Fibroblast of lung (primary cell): Measurements from ENCODE around the gene CEP78. TPM values are rescaled to one million over a fixed set of nuclear protein-coding genes. Genes with fewer than 3 reads are reported as not detected.
A peak's percentile ranks its signal among the peaks of the same experiment; 100 is the strongest.

ENCODE experiments used
- DNase-seq, 2 donors: peaks; one replicate each; pipeline versions ENCODE4 v3.0.0 to v3.0.0-alpha.2; 2010; ENCODE audit warnings: low read depth in 2 of 2
- H2AFZ ChIP-seq: 2 replicates; pipeline ENCODE4 v1.5.1; 2012; ENCODE audit warnings: low read length, control low read depth, inconsistent platforms
- H3K27ac ChIP-seq: 2 replicates; pipeline ENCODE4 v1.5.1; 2011; ENCODE audit warnings: low read length, control low read depth; ENCODE audit not compliant: insufficient read depth
- H3K27me3 ChIP-seq: 2 replicates; pipeline ENCODE4 v1.5.1; 2011; ENCODE audit warnings: mild to moderate bottlenecking, low read length; ENCODE audit not compliant: control insufficient read depth, insufficient read depth
- H3K36me3 ChIP-seq: 2 replicates; pipeline ENCODE4 v1.5.1; 2011; ENCODE audit warnings: low read length; ENCODE audit not compliant: control insufficient read depth, insufficient read depth
- H3K4me1 ChIP-seq: 2 replicates; pipeline ENCODE4 v1.5.1; 2011; ENCODE audit warnings: low read length; ENCODE audit not compliant: control insufficient read depth, insufficient read depth; ENCODE audit errors: extremely low read depth
- H3K4me2 ChIP-seq: 2 replicates; pipeline ENCODE4 v1.5.1; 2011; ENCODE audit warnings: low read length, control low read depth; ENCODE audit not compliant: insufficient read depth; ENCODE audit errors: extremely low read depth
- H3K4me3 ChIP-seq, 4 experiments: fragments of 200-600 bp in 1 of 4; sonication (generic) in 1 of 4; replicated peaks in 1 of 4; 2 replicates each; pipeline ENCODE4 v1.5.1; 2011 to 2016; ENCODE audit warnings: low read length in 4 of 4, low read depth in 3 of 4, mild to moderate bottlenecking in 3 of 4, control low read depth in 2 of 4, inconsistent platforms in 1 of 4, mixed read lengths in 1 of 4; ENCODE audit not compliant: insufficient read depth in 1 of 4; ENCODE audit errors: control extremely low read depth in 1 of 4
- H3K79me2 ChIP-seq: 2 replicates; pipeline ENCODE4 v1.5.1; 2012; ENCODE audit warnings: mild to moderate bottlenecking, low read length, inconsistent platforms; ENCODE audit not compliant: control insufficient read depth, insufficient read depth
- H3K9ac ChIP-seq: 2 replicates; pipeline ENCODE4 v1.5.1; 2011; ENCODE audit warnings: mild to moderate bottlenecking, low read length, control low read depth; ENCODE audit not compliant: insufficient read depth
- H3K9me3 ChIP-seq: 2 replicates; pipeline ENCODE4 v1.5.1; 2012; ENCODE audit warnings: low read depth, low read length; ENCODE audit not compliant: control insufficient read depth, insufficient read depth
- H4K20me1 ChIP-seq: 2 replicates; pipeline ENCODE4 v1.5.1; 2011; ENCODE audit warnings: low read length; ENCODE audit not compliant: control insufficient read depth, insufficient read depth; ENCODE audit errors: extremely low read depth
- CTCF ChIP-seq, 2 donors: IDR thresholded peaks in 1 of 2; conservative IDR thresholded peaks in 1 of 2; 1 replicate in 1 of 2; 2 replicates in 1 of 2; pipeline ENCODE4 v1.5.1; 2011 to 2012; ENCODE audit warnings: low read length in 2 of 2, control low read depth in 1 of 2, inconsistent platforms in 1 of 2, low read depth in 1 of 2, mild to moderate bottlenecking in 1 of 2
- EZH2 ChIP-seq: IDR thresholded peaks from 2 replicates; pipeline ENCODE4 v1.5.1; 2012; ENCODE audit warnings: low read length, control low read depth, mild to moderate bottlenecking; ENCODE audit errors: missing control alignments
- polyA plus RNA-seq, 2 donors: library from polyadenylated mRNA; depleted of rRNA in 1 of 2; stranded (reverse) in 1 of 2; unstranded in 1 of 2; fragments of >200 nt; gene quantifications; 2 replicates each; pipeline ENCODE4 v1.2.1, GENCODE V29; 2011 to 2012; ENCODE audit warnings: missing spikeins in 1 of 2
- total RNA-seq: library from RNA; depleted of rRNA; stranded (reverse); fragments of >200 nt; gene quantifications from 2 replicates; pipeline ENCODE4 v1.2.1, GENCODE V29; 2014

CEP78 gene
- total and polyA plus RNA-seq, 2 donors (not counting 1 experiment from before 2014, with no cell fraction given), result 8.9 to 10.4 TPM

GRCh38 chr9:78314550-78314949 is 78.7 kb downstream of the CEP78 start:
- no peaks in the 10 kb centered on the region for H3K4me1 ChIP-seq
- H3K4me3 ChIP-seq, result no peak overlapping the region
- no peaks in the 10 kb centered on the region for H3K9me3 ChIP-seq
- H3K27me3 ChIP-seq, result no peaks in the 10 kb centered on the region
- no peaks in the 10 kb centered on the region for H4K20me1 ChIP-seq
- H3K79me2 ChIP-seq, result no peaks in the 10 kb centered on the region
- H3K4me2 ChIP-seq, result no peak overlapping the region
- no peak overlapping the region for H3K9ac ChIP-seq
- DNase-seq, result no peak
- no peak for TF ChIP-seq CTCF (conservative IDR thresholded peaks at IDR 0.05 in 1 of 2, IDR thresholded peaks at IDR 0.05 in 1 of 2; ENCODE audit: low read depth in 1 of 2, low read length in 2 of 2)
- H3K36me3 ChIP-seq, result no peaks in the 10 kb centered on the region
- H3K27ac ChIP-seq, result no peak overlapping the region
- H2AFZ ChIP-seq, result no peak overlapping the region

- Histone ChIP-seq H3K36me3 (no peaks in the 10 kb centered on the region), H3K4me3 (no peak overlapping the region)
- DNase-seq, result peak; percentile 33 to 88
Measured at GRCh38 chr9:78314953-78315870, 79.3 kb downstream of the CEP78 start.

More at GRCh38 chr9:78314953-78315870, 79.3 kb downstream of the CEP78 start:
- no peak for TF ChIP-seq CTCF (conservative IDR thresholded peaks at IDR 0.05 in 1 of 2, IDR thresholded peaks at IDR 0.05 in 1 of 2; ENCODE audit: low read depth in 1 of 2, low read length in 2 of 2)
- no peak for TF ChIP-seq EZH2
- no peaks in the 10 kb centered on the region for H4K20me1 ChIP-seq
- no peaks in the 10 kb centered on the region for H3K9me3 ChIP-seq
- H3K4me2 ChIP-seq, result no peak overlapping the region
- H3K79me2 ChIP-seq, result no peaks in the 10 kb centered on the region
- H3K4me1 ChIP-seq, result no peaks in the 10 kb centered on the region
- no peaks in the 10 kb centered on the region for H3K27me3 ChIP-seq
- H2AFZ ChIP-seq, result no peak overlapping the region
- no peak overlapping the region for H3K9ac ChIP-seq
- no peak overlapping the region for H3K27ac ChIP-seq
